Endothelial cell of umbilical vein (primary cell): ENCODE measurements around the gene PLEKHF1. TPM values are rescaled to one million over a fixed set of nuclear protein-coding genes. Genes with fewer than 3 reads are reported as not detected.

ENCODE experiments used
- BruUV-seq: library from RNA; stranded (reverse); fragments of 400-500 nt; replicated peaks from 2 replicates; lab custom pipeline; 2021; lab: Mats Ljungman, UMichigan
- CTCF ChIA-PET: fragments of 300-600, 350-600 bp; sonication (Branson Sonifier 250); formaldehyde crosslinking; loops from one replicate; lab custom pipeline; 2021; ENCODE audit warnings: antibody characterized with exemption, inconsistent platforms; lab: Charles Lee
- POLR2A ChIA-PET: fragments of 300-600, 350-600 bp; sonication (Branson Sonifier 250); formaldehyde crosslinking; loops from one replicate; lab custom pipeline; 2021; ENCODE audit warnings: antibody characterized with exemption, inconsistent platforms; lab: Charles Lee
- DNase-seq: peaks from one replicate; pipeline ENCODE4 v3.0.0-alpha.2; 2011; ENCODE audit warnings: low read depth, low spot score
- FAIRE-seq: peaks from 2 replicates; lab custom pipeline; 2011; peaks lifted over from hg19 to GRCh38; lab: Jason Lieb, UNC
- H2AFZ ChIP-seq: 2 replicates; pipeline ENCODE4 v1.6.0; 2012; ENCODE audit warnings: low read depth, low read length, control low read depth, inconsistent platforms
- H3K27ac ChIP-seq: 2 replicates; pipeline ENCODE4 v1.5.1; 2011; ENCODE audit warnings: low read depth, mild to moderate bottlenecking, control low read depth, low read length, moderate library complexity; ENCODE audit not compliant: insufficient read depth
- H3K27me3 ChIP-seq, 2 experiments: 2 replicates each; pipeline versions ENCODE4 v1.6.0 to v1.6.1; 2011; ENCODE audit warnings: low read length in 2 of 2, mixed read lengths in 1 of 2; ENCODE audit not compliant: control insufficient read depth in 2 of 2, insufficient read depth in 2 of 2
- H3K36me3 ChIP-seq, 2 experiments: 2 replicates in 1 of 2; 3 replicates in 1 of 2; pipeline ENCODE4 v1.5.1; 2011; ENCODE audit warnings: low read length in 2 of 2, mild to moderate bottlenecking in 1 of 2, moderate library complexity in 1 of 2; ENCODE audit not compliant: control insufficient read depth in 2 of 2, insufficient read depth in 2 of 2; ENCODE audit errors: extremely low read depth in 1 of 2
- H3K4me1 ChIP-seq: 3 replicates; pipeline ENCODE4 v1.5.1; 2011; ENCODE audit warnings: mild to moderate bottlenecking, low read length; ENCODE audit not compliant: control insufficient read depth, insufficient read depth; ENCODE audit errors: extremely low read depth
- H3K4me2 ChIP-seq: 2 replicates; pipeline ENCODE4 v1.6.1; 2011; ENCODE audit warnings: low read length, control low read depth, mixed read lengths; ENCODE audit not compliant: insufficient read depth
- H3K4me3 ChIP-seq, 3 experiments: fragments of 200-600 bp in 1 of 3; sonication (generic), shearing (Covaris generic) in 1 of 3; replicated peaks in 1 of 3; 2 replicates each; pipeline ENCODE4 v1.5.1; 2011 to 2016; ENCODE audit warnings: control low read depth in 3 of 3, low read length in 3 of 3, mild to moderate bottlenecking in 2 of 3, inconsistent platforms in 1 of 3, low read depth in 1 of 3, moderate library complexity in 1 of 3; ENCODE audit not compliant: insufficient read depth in 1 of 3
- H3K79me2 ChIP-seq: 2 replicates; pipeline ENCODE4 v1.6.0; 2012; ENCODE audit warnings: low read length, inconsistent platforms; ENCODE audit not compliant: control insufficient read depth, insufficient read depth
- H3K9ac ChIP-seq: replicated peaks from 2 replicates; pipeline ENCODE3; 2011; ENCODE audit warnings: low read length, control low read depth; ENCODE audit not compliant: insufficient read depth; ENCODE audit errors: extremely low read depth
- H3K9me1 ChIP-seq: replicated peaks from 3 replicates; pipeline ENCODE4 v1.6.0; 2011; ENCODE audit warnings: mild to moderate bottlenecking, low read length; ENCODE audit not compliant: control insufficient read depth, insufficient read depth; ENCODE audit errors: extremely low read depth
- H3K9me3 ChIP-seq: replicated peaks from 2 replicates; pipeline ENCODE4 v1.5.1; 2012; ENCODE audit warnings: low read length, inconsistent platforms; ENCODE audit not compliant: control insufficient read depth, insufficient read depth
- H4K20me1 ChIP-seq: replicated peaks from 2 replicates; pipeline ENCODE3; 2011; ENCODE audit warnings: mild to moderate bottlenecking, low read length; ENCODE audit not compliant: control insufficient read depth, insufficient read depth; ENCODE audit errors: extremely low read depth
- CTCF ChIP-seq, 2 donors: IDR thresholded peaks; 1 replicate in 1 of 2; 2 replicates in 1 of 2; pipeline ENCODE4 v1.5.1; 2011; ENCODE audit warnings: low read length in 2 of 2, mild to moderate bottlenecking in 2 of 2, moderate library complexity in 2 of 2, control low read depth in 1 of 2, inconsistent platforms in 1 of 2, low read depth in 1 of 2; ENCODE audit not compliant: insufficient read depth in 1 of 2; ENCODE audit errors: extremely low read depth in 1 of 2
- EZH2 ChIP-seq: IDR thresholded peaks from 2 replicates; pipeline ENCODE4 v1.6.1; 2012; ENCODE audit warnings: borderline replicate concordance, low read depth, mild to moderate bottlenecking, moderate library complexity, low read length, inconsistent platforms; ENCODE audit not compliant: severe bottlenecking
- FOS ChIP-seq: IDR thresholded peaks from 2 replicates; pipeline ENCODE4 v1.6.1; 2011; ENCODE audit warnings: mild to moderate bottlenecking, low read length, moderate library complexity, borderline replicate concordance; ENCODE audit not compliant: insufficient read depth
- GATA2 ChIP-seq: IDR thresholded peaks from 2 replicates; pipeline ENCODE4 v1.7.0; 2011; ENCODE audit warnings: low read depth, mild to moderate bottlenecking, moderate library complexity, mixed read lengths, low read length; ENCODE audit not compliant: insufficient read length, insufficient read depth
- JUN ChIP-seq: IDR thresholded peaks from 2 replicates; pipeline ENCODE4 v1.6.1; 2011; ENCODE audit warnings: borderline replicate concordance, low read depth; ENCODE audit not compliant: insufficient read length, insufficient read depth
- MYC ChIP-seq: IDR thresholded peaks from one replicate; pipeline ENCODE4 v1.6.1; 2011; ENCODE audit warnings: mild to moderate bottlenecking, low read depth, low read length
- POLR2A ChIP-seq: IDR thresholded peaks from 2 replicates; pipeline ENCODE4 v1.6.1; 2012; ENCODE audit warnings: low read depth, mild to moderate bottlenecking, control low read depth, low read length
- POLR2AphosphoS5 ChIP-seq: IDR thresholded peaks from 2 replicates; pipeline ENCODE4 v1.6.1; 2012; ENCODE audit warnings: low read depth, mild to moderate bottlenecking, control low read depth, low read length, moderate library complexity; ENCODE audit not compliant: insufficient read depth
- dilution Hi-C: fragments of 300-500 bp; cut with MboI; formaldehyde crosslinking; loops from one replicate; pipeline ENCODE4 v1.15.0; 2019; ENCODE audit warnings: low sequenced_read_pairs; ENCODE audit not compliant: extremely low pct_ligation_motif_present
- intact Hi-C: fragments of 100-400 bp; cut with micrococcal nuclease; formaldehyde crosslinking; loops from one replicate; pipeline ENCODE4 v1.10.0; 2022
- polyA plus RNA-seq, 4 experiments: library from polyadenylated mRNA; depleted of rRNA in 3 of 4; stranded (reverse) in 3 of 4; unstranded in 1 of 4; fragments of >200 nt; gene quantifications; 2 replicates each; pipeline versions ENCODE4 v1.2.1 to v1.2.3, GENCODE V29; 2011 to 2012; ENCODE audit warnings: missing spikeins in 1 of 4
- total RNA-seq: library from RNA; stranded (reverse); gene quantifications from 2 replicates; pipeline ENCODE4 v1.2.3, GENCODE V29; 2021
- TF ChIP-seq, protein P1 (sequence below): IDR thresholded peaks from 2 replicates; pipeline ENCODE4 v1.6.1; 2011; ENCODE audit not compliant: insufficient read depth, insufficient read length

Gene PLEKHF1
- total and polyA plus RNA-seq, 2 donors (not counting 3 experiments of a cell fraction or from before 2014, with no cell fraction given) = 5.5 TPM

DNA sequence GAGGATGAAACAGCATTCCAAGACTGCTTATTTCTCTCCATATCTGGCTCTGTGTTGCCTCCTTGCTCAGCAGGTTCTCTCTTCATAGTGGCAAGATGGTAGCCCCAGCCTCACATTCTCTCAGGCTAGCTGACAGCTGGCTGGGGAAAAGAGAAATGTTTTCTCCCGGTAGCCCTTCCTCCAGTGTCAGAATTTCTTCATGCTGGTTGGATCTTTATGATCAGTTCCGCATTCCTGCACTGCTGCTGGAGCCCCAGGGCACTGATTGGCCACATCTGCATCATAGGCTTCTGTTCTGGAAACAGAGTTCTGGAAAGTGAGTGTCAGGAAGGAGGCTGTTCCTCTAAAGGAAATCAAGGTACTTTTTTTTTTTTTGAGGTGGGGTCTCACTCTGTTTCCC is 34.6 kb upstream of the PLEKHF1 start:
- TF ChIP-seq CTCF (IDR thresholded peaks at IDR 0.05; ENCODE audit: extremely low read depth in 1 of 2, insufficient read depth in 1 of 2, low read depth in 1 of 2, low read length in 2 of 2) (no peak), GATA2 (no peak), POLR2AphosphoS5 (no peak), POLR2A (no peak), EZH2 (no peak), MYC (no peak), JUN (no peak), FOS (no peak)
- TF ChIP-seq, protein P1, sequence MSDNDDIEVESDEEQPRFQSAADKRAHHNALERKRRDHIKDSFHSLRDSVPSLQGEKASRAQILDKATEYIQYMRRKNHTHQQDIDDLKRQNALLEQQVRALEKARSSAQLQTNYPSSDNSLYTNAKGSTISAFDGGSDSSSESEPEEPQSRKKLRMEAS = no peak
- ChIA-PET POLR2A (no interaction called here), CTCF (interaction anchor here (2.5 kb wide), 1 partner anchor 86 kb away, joined by 8 read pairs; no protein-coding TSS in a partner anchor)
- H3K9me3 ChIP-seq = no peaks in the 10 kb centered on the region
- no peaks in the 10 kb centered on the region for H4K20me1 ChIP-seq
- no peak overlapping the region for H2AFZ ChIP-seq
- FAIRE-seq = no peak
- no peaks in the 10 kb centered on the region for H3K79me2 ChIP-seq
- no TSS peak for BruUV-seq
- H3K9me1 ChIP-seq = no peaks in the 10 kb centered on the region
- no peak overlapping the region for H3K4me3 ChIP-seq
- H3K4me2 ChIP-seq = no peak overlapping the region
- H3K9ac ChIP-seq = no peak overlapping the region
- intact Hi-C loops (no loop called here), dilution Hi-C loops (no loop called here)
- no peaks in the 10 kb centered on the region for H3K27me3 ChIP-seq
- no peak for DNase-seq
- no peaks in the 10 kb centered on the region for H3K4me1 ChIP-seq
- H3K36me3 ChIP-seq = no peaks in the 10 kb centered on the region
- H3K27ac ChIP-seq = no peak overlapping the region
